Measurements from ENCODE around the gene CWF19L1. TPM values are rescaled to one million over a fixed set of nuclear protein-coding genes. Genes with fewer than 3 reads are reported as not detected.

Gene CWF19L1
- polyA plus RNA-seq, 1 of the 3 experiments (the other 2 are of a cell fraction): 7.1 TPM

DNA sequence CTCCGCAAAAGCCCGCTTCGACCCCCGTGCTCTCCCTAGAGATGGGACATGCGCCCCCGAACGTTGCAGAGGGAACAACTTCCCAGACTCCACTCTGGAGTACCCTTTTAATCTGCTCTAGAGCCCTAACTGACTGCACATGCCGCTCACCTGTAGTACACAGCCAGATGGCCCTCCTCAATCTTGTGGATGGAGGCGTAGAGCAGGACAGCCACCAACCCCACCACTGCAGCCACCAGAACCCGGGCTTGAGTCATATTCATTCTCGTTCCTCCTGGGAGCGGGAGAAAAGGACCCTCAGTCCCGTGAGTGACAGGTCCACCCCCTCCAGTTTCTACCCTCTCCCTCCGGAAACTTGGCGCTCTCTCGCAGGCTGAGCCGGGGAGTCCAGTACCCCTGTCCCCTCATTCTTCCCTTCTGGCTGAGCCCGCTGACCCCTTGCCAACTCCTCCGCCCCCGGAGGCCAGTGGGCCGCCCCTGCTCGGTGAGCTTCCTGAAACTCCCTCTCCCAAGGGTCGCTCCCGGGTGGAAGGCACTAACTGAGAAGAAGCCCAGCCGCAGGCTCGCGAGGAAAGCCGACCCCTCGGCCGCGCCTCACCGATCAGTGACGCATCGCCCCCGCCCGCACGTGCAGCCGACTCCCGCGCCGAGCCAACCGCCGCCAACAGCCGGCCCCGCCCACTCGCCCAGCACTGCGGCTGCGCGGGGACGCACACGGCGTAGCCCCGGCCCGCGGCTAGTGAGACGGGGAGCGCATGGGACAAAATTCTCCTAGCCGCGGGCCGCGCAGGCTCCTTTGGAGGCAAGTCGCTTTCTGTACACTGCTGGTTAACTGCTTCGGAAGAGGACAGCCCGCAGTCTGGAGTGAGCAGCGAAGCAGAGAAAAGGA is 81.8 kb downstream of the CWF19L1 start, which contains the start of gene ERLIN1 (continued):
- TF ChIP-seq, protein P1, sequence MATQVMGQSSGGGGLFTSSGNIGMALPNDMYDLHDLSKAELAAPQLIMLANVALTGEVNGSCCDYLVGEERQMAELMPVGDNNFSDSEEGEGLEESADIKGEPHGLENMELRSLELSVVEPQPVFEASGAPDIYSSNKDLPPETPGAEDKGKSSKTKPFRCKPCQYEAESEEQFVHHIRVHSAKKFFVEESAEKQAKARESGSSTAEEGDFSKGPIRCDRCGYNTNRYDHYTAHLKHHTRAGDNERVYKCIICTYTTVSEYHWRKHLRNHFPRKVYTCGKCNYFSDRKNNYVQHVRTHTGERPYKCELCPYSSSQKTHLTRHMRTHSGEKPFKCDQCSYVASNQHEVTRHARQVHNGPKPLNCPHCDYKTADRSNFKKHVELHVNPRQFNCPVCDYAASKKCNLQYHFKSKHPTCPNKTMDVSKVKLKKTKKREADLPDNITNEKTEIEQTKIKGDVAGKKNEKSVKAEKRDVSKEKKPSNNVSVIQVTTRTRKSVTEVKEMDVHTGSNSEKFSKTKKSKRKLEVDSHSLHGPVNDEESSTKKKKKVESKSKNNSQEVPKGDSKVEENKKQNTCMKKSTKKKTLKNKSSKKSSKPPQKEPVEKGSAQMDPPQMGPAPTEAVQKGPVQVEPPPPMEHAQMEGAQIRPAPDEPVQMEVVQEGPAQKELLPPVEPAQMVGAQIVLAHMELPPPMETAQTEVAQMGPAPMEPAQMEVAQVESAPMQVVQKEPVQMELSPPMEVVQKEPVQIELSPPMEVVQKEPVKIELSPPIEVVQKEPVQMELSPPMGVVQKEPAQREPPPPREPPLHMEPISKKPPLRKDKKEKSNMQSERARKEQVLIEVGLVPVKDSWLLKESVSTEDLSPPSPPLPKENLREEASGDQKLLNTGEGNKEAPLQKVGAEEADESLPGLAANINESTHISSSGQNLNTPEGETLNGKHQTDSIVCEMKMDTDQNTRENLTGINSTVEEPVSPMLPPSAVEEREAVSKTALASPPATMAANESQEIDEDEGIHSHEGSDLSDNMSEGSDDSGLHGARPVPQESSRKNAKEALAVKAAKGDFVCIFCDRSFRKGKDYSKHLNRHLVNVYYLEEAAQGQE (IDR thresholded peaks at IDR 0.05; ENCODE audit: low read depth, low read length): peak; percentile 59; the same call in 1 of the 2 replicates
- TF ChIP-seq, protein P2, sequence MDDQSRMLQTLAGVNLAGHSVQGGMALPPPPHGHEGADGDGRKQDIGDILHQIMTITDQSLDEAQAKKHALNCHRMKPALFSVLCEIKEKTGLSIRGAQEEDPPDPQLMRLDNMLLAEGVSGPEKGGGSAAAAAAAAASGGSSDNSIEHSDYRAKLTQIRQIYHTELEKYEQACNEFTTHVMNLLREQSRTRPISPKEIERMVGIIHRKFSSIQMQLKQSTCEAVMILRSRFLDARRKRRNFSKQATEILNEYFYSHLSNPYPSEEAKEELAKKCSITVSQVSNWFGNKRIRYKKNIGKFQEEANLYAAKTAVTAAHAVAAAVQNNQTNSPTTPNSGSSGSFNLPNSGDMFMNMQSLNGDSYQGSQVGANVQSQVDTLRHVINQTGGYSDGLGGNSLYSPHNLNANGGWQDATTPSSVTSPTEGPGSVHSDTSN (IDR thresholded peaks at IDR 0.05): no peak
- peak; percentile 87; the same call in 1 of the 2 replicates for TF ChIP-seq SIN3A (IDR thresholded peaks at IDR 0.05; ENCODE audit: borderline replicate concordance, low read depth, low read length)
- TF ChIP-seq GATA2 (CRISPR knock-in tag; IDR thresholded peaks at IDR 0.05): no peak
- peak; percentile 29; the same call in 1 of the 2 replicates for TF ChIP-seq FOSL2 (IDR thresholded peaks at IDR 0.05; ENCODE audit: borderline replicate concordance, low read depth)
- 0 out of 2 replicates have a peak, but pooled peaks have one; percentile 49 for TF ChIP-seq NFIC (IDR thresholded peaks at IDR 0.05; ENCODE audit: borderline replicate concordance)
- TF ChIP-seq ELF1 (IDR thresholded peaks at IDR 0.05): peak; percentile 58
- TF ChIP-seq RAD21 (IDR thresholded peaks at IDR 0.05; ENCODE audit: low read length): no peak; the same call in 1 of the 2 replicates
- TF ChIP-seq JUND (IDR thresholded peaks at IDR 0.05): no peak; the same call in 1 of the 2 replicates
- TF ChIP-seq, protein P3, sequence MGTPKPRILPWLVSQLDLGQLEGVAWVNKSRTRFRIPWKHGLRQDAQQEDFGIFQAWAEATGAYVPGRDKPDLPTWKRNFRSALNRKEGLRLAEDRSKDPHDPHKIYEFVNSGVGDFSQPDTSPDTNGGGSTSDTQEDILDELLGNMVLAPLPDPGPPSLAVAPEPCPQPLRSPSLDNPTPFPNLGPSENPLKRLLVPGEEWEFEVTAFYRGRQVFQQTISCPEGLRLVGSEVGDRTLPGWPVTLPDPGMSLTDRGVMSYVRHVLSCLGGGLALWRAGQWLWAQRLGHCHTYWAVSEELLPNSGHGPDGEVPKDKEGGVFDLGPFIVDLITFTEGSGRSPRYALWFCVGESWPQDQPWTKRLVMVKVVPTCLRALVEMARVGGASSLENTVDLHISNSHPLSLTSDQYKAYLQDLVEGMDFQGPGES (IDR thresholded peaks at IDR 0.05; ENCODE audit: low read depth, low read length): no peak
- TF ChIP-seq NRF1 (IDR thresholded peaks at IDR 0.05; ENCODE audit: low read depth, low read length): peak; percentile 91
- no peak for TF ChIP-seq FOXJ3 (CRISPR knock-in tag; IDR thresholded peaks at IDR 0.05)
- TF ChIP-seq, protein P4, sequence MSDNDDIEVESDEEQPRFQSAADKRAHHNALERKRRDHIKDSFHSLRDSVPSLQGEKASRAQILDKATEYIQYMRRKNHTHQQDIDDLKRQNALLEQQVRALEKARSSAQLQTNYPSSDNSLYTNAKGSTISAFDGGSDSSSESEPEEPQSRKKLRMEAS (IDR thresholded peaks at IDR 0.05; ENCODE audit: low read depth): peak; percentile 98
- no peak for TF ChIP-seq FOXM1 (IDR thresholded peaks at IDR 0.05; ENCODE audit: low read depth)
- no peak for TF ChIP-seq TCF12 (IDR thresholded peaks at IDR 0.05)
- peak; percentile 98 for TF ChIP-seq MXI1 (IDR thresholded peaks at IDR 0.05; ENCODE audit: low read depth, low read length)
- no peak for TF ChIP-seq RCOR1 (IDR thresholded peaks at IDR 0.05; ENCODE audit: low read length)
- TF ChIP-seq, protein P5, sequence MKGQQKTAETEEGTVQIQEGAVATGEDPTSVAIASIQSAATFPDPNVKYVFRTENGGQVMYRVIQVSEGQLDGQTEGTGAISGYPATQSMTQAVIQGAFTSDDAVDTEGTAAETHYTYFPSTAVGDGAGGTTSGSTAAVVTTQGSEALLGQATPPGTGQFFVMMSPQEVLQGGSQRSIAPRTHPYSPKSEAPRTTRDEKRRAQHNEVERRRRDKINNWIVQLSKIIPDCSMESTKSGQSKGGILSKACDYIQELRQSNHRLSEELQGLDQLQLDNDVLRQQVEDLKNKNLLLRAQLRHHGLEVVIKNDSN (IDR thresholded peaks at IDR 0.05; ENCODE audit: borderline replicate concordance, low read depth): peak; percentile 54; the same call in 1 of the 2 replicates
- TF ChIP-seq EP300 (IDR thresholded peaks at IDR 0.05; ENCODE audit: borderline replicate concordance in 1 of 2, low read depth in 1 of 2, low read length in 1 of 2): no peak; a peak in 1 of 4 replicates
- no peak for TF ChIP-seq SMC3 (IDR thresholded peaks at IDR 0.05; ENCODE audit: low read depth, low read length)
- TF ChIP-seq EZH2phosphoT487 (IDR thresholded peaks at IDR 0.05; ENCODE audit: borderline replicate concordance, low read depth): no peak
- peak; percentile 57 for TF ChIP-seq CHD2 (IDR thresholded peaks at IDR 0.05; ENCODE audit: low read length, partially characterized antibody)
- no peak for TF ChIP-seq YY1 (IDR thresholded peaks at IDR 0.05; ENCODE audit: low read depth)
- TF ChIP-seq, protein P6, sequence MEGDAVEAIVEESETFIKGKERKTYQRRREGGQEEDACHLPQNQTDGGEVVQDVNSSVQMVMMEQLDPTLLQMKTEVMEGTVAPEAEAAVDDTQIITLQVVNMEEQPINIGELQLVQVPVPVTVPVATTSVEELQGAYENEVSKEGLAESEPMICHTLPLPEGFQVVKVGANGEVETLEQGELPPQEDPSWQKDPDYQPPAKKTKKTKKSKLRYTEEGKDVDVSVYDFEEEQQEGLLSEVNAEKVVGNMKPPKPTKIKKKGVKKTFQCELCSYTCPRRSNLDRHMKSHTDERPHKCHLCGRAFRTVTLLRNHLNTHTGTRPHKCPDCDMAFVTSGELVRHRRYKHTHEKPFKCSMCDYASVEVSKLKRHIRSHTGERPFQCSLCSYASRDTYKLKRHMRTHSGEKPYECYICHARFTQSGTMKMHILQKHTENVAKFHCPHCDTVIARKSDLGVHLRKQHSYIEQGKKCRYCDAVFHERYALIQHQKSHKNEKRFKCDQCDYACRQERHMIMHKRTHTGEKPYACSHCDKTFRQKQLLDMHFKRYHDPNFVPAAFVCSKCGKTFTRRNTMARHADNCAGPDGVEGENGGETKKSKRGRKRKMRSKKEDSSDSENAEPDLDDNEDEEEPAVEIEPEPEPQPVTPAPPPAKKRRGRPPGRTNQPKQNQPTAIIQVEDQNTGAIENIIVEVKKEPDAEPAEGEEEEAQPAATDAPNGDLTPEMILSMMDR (IDR thresholded peaks at IDR 0.05): no peak
- TF ChIP-seq RFX5 (IDR thresholded peaks at IDR 0.05; ENCODE audit: low read length): no peak
- no peak for TF ChIP-seq TEAD4 (IDR thresholded peaks at IDR 0.05; ENCODE audit: borderline replicate concordance, insufficient read depth)
